T-helper 1 cell treated with Interleukin-12 subunit alpha and Interleukin-12 subunit beta and Interleukin-4 antibody, amounts not matched to agents 30 μg/mL and 1 μg/mL, for 36 hours (primary cell): ENCODE results near the gene PLCXD3.
"Not testable (repeated sequence)": the region's sequence is repeated elsewhere in the genome, so short reads cannot be mapped to it uniquely, and the experiment has no call there.

Source experiments
- H3K27ac Mint-ChIP-seq: one replicate; pipeline ENCODE4 v1.8.0; 2021; ENCODE audit warnings: mild to moderate bottlenecking, mixed read lengths
- H3K27me3 Mint-ChIP-seq: one replicate; pipeline ENCODE4 v1.8.0; 2021; ENCODE audit warnings: low read depth, mixed read lengths
- H3K36me3 Mint-ChIP-seq: one replicate; pipeline ENCODE4 v1.8.0; 2021; ENCODE audit warnings: low read depth, mixed read lengths
- H3K4me1 Mint-ChIP-seq: one replicate; pipeline ENCODE4 v1.8.0; 2021; ENCODE audit warnings: low read depth, mixed read lengths
- H3K4me3 Mint-ChIP-seq: one replicate; pipeline ENCODE4 v1.8.0; 2021; ENCODE audit warnings: mild to moderate bottlenecking, moderate library complexity, mixed read lengths
- H3K9me3 Mint-ChIP-seq: one replicate; pipeline ENCODE4 v1.8.0; 2021; ENCODE audit warnings: mixed read lengths

Gene PLCXD3

DNA sequence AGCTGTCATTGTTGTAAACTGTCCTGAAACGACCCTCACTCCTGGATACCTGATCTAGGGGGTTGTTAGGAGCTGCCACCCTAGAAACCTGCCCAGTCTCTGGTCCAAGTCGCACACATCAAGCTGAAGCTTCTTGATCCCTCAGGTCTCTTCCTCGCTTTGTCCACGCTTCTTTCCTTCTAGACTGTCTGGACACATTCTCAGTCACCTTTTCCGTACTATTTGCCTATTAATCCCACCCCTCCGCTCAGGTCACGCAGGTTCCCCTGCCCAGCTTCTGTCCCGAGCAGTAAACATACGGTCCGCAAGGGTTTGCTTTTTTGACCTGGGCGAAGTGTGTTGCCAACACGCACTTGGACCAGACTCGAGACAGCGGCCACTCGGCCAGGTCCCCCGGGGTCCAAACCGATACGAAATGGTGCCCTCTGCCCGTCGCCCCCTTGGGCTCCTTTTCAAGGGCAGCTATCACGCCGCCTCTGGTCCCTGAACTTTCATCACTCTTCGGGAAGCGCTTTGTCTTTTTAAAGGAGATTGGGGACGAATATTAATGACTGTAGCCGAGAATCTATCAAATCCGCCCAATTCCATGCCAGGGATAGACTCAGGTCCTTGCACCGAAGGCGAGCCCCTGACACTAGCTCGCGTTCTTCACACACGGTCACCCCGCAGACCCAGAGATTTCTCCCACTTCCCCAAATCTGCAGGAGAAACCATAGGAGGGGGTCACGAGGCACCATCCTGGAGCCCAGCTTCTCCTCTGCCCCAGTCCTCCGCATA lies 814 bp downstream of the PLCXD3 start:
- no peak overlapping the region for H3K4me3 Mint-ChIP-seq
- H3K4me1 Mint-ChIP-seq: no peaks in the 10 kb centered on the region
- no peak overlapping the region for H3K27ac Mint-ChIP-seq

DNA sequence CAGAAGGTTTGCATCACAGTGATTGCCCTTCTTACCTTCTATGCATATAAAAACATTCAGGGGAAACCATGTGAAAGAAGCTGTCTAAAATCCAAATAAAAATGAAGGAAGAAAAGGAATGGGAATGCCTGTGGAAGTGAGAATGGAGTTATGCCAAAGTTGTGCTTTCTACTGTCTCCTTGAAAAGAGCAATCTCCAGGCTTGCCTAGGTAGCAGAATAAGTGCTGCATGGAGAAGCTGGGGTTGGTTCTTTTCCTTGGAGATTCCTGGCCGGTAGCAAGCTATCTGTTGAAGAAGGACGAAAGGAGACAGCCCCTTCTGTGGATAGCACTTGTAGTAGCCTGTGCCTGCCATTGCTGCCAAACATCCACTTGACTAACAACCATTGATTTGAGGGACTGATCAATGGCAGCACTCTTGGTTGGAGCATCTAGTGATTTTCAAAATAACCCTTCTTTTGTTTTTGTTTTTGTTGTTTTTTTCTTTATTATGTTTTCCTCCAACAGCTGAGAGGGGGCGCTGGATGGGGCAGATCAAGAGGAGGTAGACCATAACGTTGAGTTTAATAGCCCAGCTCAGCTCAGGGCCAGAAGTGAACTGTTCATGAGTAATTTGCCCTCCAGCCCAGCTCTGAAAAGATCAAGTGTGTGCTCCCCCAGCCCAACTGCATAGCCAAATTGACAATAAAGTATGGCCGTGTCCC lies 1.6 kb downstream of the PLCXD3 start:
- Mint-ChIP-seq H3K27me3 (peaks cover 42% of the 10 kb centered on the region), H3K4me3 (no peak overlapping the region), H3K36me3 (no peaks in the 10 kb centered on the region), H3K27ac (no peak overlapping the region), H3K4me1 (no peaks in the 10 kb centered on the region), H3K9me3 (no peaks in the 10 kb centered on the region)

More for the DNA sequence above, 814 bp downstream of the PLCXD3 start:
- H3K27me3 Mint-ChIP-seq: peaks cover 42% of the 10 kb centered on the region
- H3K36me3 Mint-ChIP-seq: no peaks in the 10 kb centered on the region
- H3K9me3 Mint-ChIP-seq: no peaks in the 10 kb centered on the region

DNA sequence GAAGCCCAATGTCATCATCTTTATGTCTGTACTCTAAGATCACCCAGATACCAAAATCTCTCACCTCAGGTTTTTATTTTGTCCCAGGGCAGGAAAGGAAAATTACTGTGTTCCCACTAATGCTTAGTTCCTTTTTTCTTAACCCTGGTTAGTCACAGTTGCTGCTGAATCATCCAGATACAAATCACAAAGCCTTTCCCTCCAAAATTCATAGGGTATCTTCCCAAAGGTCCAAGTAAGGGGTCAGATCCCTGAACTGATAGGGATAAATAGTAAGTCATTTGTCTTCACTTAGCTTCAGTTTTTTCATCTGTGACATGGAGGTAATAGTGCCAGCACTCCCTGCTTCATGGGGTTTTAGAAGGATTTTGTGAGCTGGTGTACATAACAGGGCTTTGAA lies 2.2 kb downstream of the PLCXD3 start:
- Mint-ChIP-seq H3K27ac (no peak overlapping the region), H3K4me1 (no peaks in the 10 kb centered on the region)

DNA sequence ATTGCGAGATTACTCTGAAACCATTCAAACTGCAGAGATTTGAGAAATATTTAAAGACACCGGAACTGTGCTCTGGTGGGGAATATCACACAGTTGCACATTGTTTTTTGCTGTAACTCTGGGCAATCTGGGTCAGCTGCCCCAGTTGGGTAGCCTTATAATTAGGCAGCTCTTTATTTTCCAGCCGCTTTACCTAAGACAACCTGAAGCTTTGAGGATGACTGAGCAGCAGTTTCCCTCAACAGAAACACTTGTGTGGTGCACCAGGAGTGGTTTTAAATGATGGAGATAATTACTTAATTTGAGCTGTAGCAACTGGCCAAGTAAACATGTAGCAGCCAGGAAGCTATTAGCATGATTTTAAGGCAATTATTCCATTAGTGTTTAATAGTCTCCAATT lies 2.9 kb downstream of the PLCXD3 start:
- no peaks in the 10 kb centered on the region for H3K9me3 Mint-ChIP-seq
- no peak overlapping the region for H3K27ac Mint-ChIP-seq
- H3K4me1 Mint-ChIP-seq: no peaks in the 10 kb centered on the region
- peaks cover 42% of the 10 kb centered on the region for H3K27me3 Mint-ChIP-seq
- H3K36me3 Mint-ChIP-seq: no peaks in the 10 kb centered on the region
- H3K4me3 Mint-ChIP-seq: no peak overlapping the region

More for the DNA sequence above, 2.2 kb downstream of the PLCXD3 start:
- H3K4me3 Mint-ChIP-seq: no peak overlapping the region
- H3K9me3 Mint-ChIP-seq: no peaks in the 10 kb centered on the region
- H3K36me3 Mint-ChIP-seq: no peaks in the 10 kb centered on the region
- H3K27me3 Mint-ChIP-seq: peaks cover 42% of the 10 kb centered on the region

DNA sequence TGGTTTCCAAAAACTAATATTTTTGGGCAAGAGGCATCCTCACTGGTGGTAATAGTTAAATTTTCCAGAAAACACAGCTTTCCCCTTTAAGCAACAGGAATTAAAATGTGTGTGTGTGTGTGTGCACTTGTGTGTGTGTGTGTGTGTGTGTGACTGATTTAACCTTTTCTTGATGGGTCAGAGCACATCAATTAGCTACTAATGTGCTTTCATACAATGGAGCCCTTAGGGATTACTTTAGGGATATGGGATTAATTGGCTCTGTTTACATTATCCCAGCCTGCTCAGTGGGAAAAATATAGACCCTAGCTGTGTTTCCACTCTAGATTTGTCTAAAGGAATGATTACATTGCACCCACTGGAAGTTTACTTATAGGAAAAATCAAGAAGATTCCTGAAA lies 6.5 kb downstream of the PLCXD3 start:
- Mint-ChIP-seq H3K27ac (no peak overlapping the region), H3K36me3 (no peaks in the 10 kb centered on the region), H3K27me3 (peaks cover 13% of the 10 kb centered on the region), H3K4me3 (no peak overlapping the region), H3K4me1 (no peaks in the 10 kb centered on the region), H3K9me3 (no peaks in the 10 kb centered on the region)

DNA sequence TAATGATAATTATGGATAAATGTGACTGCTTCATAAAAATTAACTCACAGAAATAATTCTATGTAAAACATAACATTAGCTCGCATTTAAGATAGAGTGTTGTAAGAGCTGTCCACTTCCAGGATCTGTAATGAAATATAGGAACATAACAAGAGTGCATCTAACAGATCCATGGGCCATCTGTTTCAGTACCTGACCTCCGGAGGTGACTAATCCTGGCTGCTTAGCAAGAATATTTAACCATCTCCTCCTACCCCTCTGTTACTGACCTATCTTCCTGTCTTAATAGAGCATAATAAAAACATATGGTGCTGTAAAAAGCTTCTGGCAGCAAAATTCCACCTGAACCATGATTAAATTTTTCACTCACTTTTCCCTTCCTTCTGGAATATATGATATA lies 7.1 kb downstream of the PLCXD3 start:
- H3K4me1 Mint-ChIP-seq: no peaks in the 10 kb centered on the region
- H3K9me3 Mint-ChIP-seq: no peaks in the 10 kb centered on the region
- H3K27ac Mint-ChIP-seq: no peak overlapping the region
- peaks cover 7% of the 10 kb centered on the region for H3K27me3 Mint-ChIP-seq
- H3K4me3 Mint-ChIP-seq: no peak overlapping the region
- H3K36me3 Mint-ChIP-seq: no peaks in the 10 kb centered on the region

DNA sequence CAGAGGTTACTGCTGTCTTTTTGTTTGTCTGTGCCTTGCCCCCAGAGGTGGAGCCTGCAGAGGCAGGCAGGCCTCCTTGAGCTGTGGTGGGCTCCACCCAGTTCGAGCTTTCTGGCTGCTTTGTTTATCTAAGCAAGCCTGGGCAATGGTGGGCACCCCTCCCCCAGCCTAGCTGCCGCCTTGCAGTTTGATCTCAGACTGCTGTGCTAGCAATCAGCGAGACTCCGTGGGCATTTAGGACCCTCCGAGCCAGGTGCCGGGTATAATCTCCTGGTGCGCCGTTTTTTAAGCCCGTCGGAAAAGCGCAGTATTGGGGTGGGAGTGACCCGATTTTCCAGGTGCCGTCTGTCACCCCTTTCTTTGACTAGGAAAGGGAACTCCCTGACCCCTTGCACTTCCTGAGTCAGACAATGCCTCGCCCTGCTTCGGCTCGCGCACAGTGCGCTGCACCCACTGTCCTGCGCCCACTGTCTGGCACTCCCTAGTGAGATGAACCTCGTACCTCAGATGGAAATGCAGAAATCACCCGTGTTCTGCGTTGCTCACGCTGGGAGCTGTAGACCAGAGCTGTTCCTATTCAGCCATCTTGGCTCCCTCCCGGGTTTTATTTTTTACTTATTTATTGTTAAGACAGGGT lies 16.8 kb downstream of the PLCXD3 start:
- not testable (repeated sequence) for H3K36me3 Mint-ChIP-seq, H3K9me3 Mint-ChIP-seq, H3K4me3 Mint-ChIP-seq, H3K27ac Mint-ChIP-seq, H3K27me3 Mint-ChIP-seq, H3K4me1 Mint-ChIP-seq

DNA sequence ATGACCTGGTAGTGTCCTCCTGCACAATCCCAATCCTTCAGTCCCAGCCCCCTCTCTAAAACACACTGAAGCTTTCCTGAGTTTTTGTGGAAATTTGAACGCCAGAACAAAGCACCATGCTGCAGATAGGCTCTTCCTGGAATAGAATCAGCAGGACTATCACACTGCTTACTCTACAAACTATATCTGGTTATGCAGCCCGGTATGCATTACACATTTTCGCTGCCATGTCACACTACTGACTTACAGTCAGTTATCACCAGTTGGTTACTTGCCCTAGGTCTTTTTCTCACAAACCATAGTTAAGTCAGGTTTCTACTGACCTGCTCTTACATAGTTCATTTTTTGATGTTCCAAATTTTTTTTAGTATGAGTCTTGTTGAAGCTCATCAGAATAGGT lies 24.9 kb downstream of the PLCXD3 start:
- no peak overlapping the region for H3K4me3 Mint-ChIP-seq
- H3K4me1 Mint-ChIP-seq: no peaks in the 10 kb centered on the region
- H3K27ac Mint-ChIP-seq: no peak overlapping the region

DNA sequence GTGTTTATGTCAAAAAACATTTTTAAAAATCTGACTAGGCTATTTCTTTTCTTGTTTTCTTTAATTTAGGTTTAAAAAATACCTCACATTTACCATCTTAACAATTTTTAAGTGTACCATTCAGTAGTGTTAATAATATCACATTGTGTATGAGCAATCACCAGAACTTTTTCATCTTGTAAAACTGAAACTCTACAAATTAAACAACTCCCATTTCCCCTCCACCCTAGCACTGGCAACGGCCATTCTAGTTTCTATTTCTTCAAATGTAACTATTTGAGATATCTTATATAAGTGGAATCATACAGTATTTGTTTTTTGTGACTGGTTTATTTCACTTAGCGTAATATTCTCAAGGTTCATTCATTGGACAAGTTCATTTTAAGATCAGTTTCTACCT lies 27.7 kb downstream of the PLCXD3 start:
- Mint-ChIP-seq H3K9me3 (peaks cover 3% of the 10 kb centered on the region), H3K4me1 (no peaks in the 10 kb centered on the region), H3K27me3 (no peaks in the 10 kb centered on the region), H3K4me3 (no peak overlapping the region), H3K27ac (no peak overlapping the region), H3K36me3 (no peaks in the 10 kb centered on the region)

More for the DNA sequence above, 24.9 kb downstream of the PLCXD3 start:
- H3K27me3 Mint-ChIP-seq: no peaks in the 10 kb centered on the region
- H3K36me3 Mint-ChIP-seq: no peaks in the 10 kb centered on the region
- peaks cover 3% of the 10 kb centered on the region for H3K9me3 Mint-ChIP-seq

DNA sequence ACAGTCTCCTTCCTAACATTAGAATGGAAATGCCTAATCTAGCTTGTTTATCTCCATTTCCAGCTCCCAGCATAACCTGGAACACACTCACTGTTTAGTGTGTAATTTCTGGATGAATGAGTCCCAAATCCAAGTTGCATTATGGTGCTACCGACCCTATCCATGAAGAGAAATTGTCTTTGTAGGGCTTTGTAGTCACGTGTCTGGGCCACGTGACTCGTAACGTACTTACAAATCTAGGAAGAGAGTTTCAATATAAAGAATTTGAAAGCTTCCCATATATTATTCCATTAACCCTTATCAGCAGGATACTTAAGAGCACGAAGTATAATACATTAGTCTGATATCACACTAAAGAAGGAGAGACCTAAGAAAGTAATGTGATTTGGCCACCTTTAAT lies 28.2 kb downstream of the PLCXD3 start:
- Mint-ChIP-seq H3K4me3 (no peak overlapping the region), H3K36me3 (no peaks in the 10 kb centered on the region)

DNA sequence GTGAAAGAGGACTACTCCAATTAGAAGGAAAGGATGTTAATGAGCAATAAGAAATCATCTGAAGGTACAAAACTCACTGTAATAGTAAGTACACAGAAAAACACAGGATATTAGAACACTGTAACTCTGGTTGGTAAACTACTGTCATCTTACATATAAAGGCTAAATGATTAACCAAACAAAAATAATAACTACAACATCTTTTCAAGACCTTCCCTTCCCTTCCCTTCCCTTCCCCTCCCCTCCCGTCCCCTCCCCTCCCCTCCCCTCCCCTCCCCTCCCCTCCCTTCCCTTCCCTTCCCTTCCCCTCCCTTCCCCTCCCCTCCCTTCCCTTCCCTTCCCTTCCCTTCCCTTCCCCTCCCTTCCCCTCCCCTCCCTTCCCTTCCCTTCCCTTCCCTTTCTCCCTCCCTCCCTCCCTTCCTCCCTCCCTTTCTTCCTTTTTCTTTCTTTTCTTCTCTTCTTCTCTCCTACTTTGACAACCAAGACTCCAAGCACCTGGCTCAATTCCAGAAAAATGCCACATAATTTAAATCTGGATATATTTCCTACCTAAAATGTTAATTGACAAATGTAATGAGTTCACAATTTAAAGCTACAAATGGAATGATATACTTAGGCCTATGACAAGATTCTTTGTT lies 38.7 kb downstream of the PLCXD3 start:
- H3K27ac Mint-ChIP-seq, H3K27me3 Mint-ChIP-seq, H3K4me1 Mint-ChIP-seq, H3K36me3 Mint-ChIP-seq, H3K4me3 Mint-ChIP-seq: not testable (repeated sequence)
- H3K9me3 Mint-ChIP-seq: peaks cover 17% of the 10 kb centered on the region

More for the DNA sequence above, 28.2 kb downstream of the PLCXD3 start:
- Mint-ChIP-seq H3K9me3 (no peaks in the 10 kb centered on the region), H3K4me1 (no peaks in the 10 kb centered on the region), H3K27me3 (no peaks in the 10 kb centered on the region), H3K27ac (no peak overlapping the region)

DNA sequence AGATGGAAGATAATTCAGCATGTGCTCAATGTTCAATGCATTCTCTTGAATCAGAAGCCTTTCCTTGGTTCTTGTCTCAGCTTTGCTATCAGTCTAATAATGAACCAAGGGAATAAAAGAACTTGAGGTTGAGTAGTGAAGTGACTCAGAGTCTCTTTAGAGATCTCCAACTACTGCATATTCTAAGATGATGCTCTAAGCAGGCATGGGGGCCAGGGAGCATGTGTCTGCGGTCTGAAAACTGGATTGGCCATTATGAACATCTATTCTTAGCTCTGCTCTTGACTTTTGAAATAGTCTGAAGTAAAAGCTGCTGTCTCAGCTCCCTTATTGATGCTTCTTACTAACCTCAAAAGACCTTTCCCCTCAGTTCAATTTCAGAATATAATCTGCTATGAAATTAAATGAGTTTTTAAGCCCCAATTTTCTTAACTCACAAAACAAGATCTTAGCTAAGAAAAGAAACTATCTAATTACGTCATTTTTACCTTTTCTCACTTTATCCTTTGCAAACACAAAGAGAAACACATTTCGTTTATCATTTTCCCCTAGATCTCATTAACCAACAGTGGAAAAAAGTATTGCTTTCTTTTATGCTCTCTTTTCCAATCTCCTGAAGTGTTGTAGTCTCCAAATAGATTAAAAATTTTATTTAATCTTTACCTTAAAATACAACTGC lies 44.8 kb downstream of the PLCXD3 start:
- H3K27me3 Mint-ChIP-seq: no peaks in the 10 kb centered on the region
- H3K9me3 Mint-ChIP-seq: peaks cover 3% of the 10 kb centered on the region
- H3K4me1 Mint-ChIP-seq: no peaks in the 10 kb centered on the region
- H3K27ac Mint-ChIP-seq: no peak overlapping the region
- H3K4me3 Mint-ChIP-seq: no peak overlapping the region
- H3K36me3 Mint-ChIP-seq: no peaks in the 10 kb centered on the region

DNA sequence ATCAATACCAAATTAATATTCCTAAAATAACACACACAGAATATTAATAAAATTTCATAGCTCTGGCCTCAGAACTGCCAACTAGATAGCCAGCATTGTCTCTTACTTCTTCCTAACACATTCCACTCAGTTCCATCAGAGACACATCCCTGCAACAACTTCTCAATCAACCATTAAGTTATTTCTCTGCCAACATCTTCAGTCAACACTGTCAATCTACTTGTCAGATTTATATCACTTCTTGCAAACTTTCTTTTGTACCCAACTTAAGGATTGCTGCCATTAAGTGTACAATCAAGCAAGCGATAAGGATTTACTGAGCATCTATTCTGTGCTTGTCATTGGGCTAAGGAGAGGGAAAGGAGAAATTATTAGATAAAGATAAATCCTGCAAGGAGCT lies 50.8 kb downstream of the PLCXD3 start:
- Mint-ChIP-seq H3K4me1 (no peaks in the 10 kb centered on the region), H3K4me3 (no peak overlapping the region), H3K27ac (no peak overlapping the region), H3K36me3 (no peaks in the 10 kb centered on the region), H3K27me3 (no peaks in the 10 kb centered on the region), H3K9me3 (no peaks in the 10 kb centered on the region)

DNA sequence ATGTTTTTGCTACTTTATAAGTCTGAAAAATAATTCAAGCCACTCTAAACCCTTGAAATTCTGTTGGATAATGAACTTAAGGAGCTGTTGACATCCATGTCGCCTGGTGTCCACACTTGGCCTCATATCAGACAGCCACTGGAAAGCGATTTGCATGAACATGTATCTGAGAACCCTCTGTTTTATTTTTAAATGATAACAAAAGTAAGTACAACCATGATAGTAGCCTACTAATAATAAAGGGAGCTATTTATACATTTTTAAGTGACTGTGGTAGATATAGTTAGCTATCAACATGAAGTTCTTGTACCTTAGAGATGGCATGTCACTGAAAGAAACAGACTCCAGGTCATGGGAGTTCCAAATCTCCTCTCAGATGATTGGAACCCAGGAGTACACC lies 53.3 kb downstream of the PLCXD3 start:
- H3K36me3 Mint-ChIP-seq: no peaks in the 10 kb centered on the region
- no peaks in the 10 kb centered on the region for H3K9me3 Mint-ChIP-seq
- no peak overlapping the region for H3K27ac Mint-ChIP-seq
- H3K4me3 Mint-ChIP-seq: no peak overlapping the region
- H3K27me3 Mint-ChIP-seq: no peaks in the 10 kb centered on the region
- no peaks in the 10 kb centered on the region for H3K4me1 Mint-ChIP-seq
